Measurements from ENCODE around the gene HAGHL. TPM values are rescaled to one million over a fixed set of nuclear protein-coding genes. Genes with fewer than 3 reads are reported as not detected.
A peak's percentile ranks its signal among the peaks of the same experiment; 100 is the strongest.

The HAGHL gene
- total and polyA plus RNA-seq, 2 experiments from 2014 or later = 21.6 to 35.3 TPM

DNA sequence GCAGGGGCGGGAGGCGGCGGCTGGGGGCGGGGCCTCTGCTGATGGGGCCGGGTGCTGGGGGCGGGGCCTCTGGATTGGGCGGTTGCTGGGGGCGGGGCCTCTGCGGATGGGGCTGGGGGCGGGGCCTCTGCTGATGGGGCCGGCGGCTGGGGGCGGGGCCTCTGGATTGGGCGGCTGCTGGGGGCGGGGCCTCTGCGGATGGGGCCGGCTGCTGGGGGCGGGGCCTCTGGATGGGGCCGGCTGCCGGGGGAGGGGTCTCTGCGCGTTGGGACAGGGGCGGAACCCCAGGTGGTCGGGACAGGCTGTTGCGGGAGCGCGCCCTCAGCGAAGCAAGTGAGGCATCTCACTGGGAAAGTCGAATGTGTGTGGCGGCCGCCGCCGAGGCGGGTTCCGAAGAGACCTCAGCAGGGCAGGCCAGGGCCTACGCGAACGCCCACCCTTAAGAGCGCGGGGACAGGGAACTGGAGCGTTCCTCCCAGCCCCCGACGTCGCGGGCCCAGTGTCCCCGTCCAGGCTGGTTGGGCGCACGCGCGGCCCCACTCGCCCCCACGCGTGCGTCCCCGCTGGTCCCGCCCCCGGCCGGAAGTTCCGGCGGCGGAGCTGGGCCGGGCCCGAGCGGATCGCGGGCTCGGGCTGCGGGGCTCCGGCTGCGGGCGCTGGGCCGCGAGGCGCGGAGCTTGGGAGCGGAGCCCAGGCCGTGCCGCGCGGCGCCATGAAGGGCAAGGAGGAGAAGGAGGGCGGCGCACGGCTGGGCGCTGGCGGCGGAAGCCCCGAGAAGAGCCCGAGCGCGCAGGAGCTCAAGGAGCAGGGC, 46.9 kb upstream of the HAGHL start, which contains the start of gene STUB1:
STUB1 (plus strand) TSS at position 597 of the 811 bp plus-strand sequence; CDS start at position 713, 116 bp downstream.
- H3K27me3 Mint-ChIP-seq (ENCODE audit: insufficient read depth, low read depth, poor library complexity) = peaks cover 27% of the 10 kb centered on the region
- Histone ChIP-seq H3K36me3 (ENCODE audit: insufficient read depth) (no peaks in the 10 kb centered on the region; the same call in 1 of the 2 replicates), H3F3A (replicated peaks; ENCODE audit: low read depth) (peaks cover 27% of the 10 kb centered on the region), H2AFZ (0 out of 2 replicates have a peak within 1 kb of the TSS, but pooled peaks have one; percentile 59), H3K79me2 (replicated peaks; ENCODE audit: insufficient read depth) (peaks cover 9% of the 10 kb centered on the region; the same call in 1 of the 2 replicates), H3K4me1 (ENCODE audit: insufficient read depth) (peaks cover 16% of the 10 kb centered on the region; the same call in 1 of the 2 replicates), H3K27ac (ENCODE audit: low read depth) (no peak within 1 kb of the TSS), H3K4me2 (peak within 1 kb of the TSS; percentile 86), H3K4me3 (peak within 1 kb of the TSS; percentile 71), H3K27me3 (ENCODE audit: insufficient read depth) (no peaks in the 10 kb centered on the region), H4K20me1 (replicated peaks; ENCODE audit: insufficient read depth) (peaks cover 14% of the 10 kb centered on the region; the same call in 1 of the 2 replicates), H3K9me2 (ENCODE audit: insufficient read depth) (no peaks in the 10 kb centered on the region)
- ATAC-seq (peak; percentile 5), DNase-seq (ENCODE audit: low spot score) (peak; percentile 95)
- peaks cover 24% of the 10 kb centered on the region for H3K36me3 Mint-ChIP-seq (ENCODE audit: low read depth)
- H3K4me3 Mint-ChIP-seq = peak within 1 kb of the TSS; percentile 84
- H3K9me3 Mint-ChIP-seq = no peaks in the 10 kb centered on the region; the same call in 1 of the 3 replicates
- TF ChIP-seq ZNF114 (CRISPR knock-in tag; IDR thresholded peaks at IDR 0.05) (no peak), EZH2phosphoT487 (IDR thresholded peaks at IDR 0.05; ENCODE audit: unreplicated experiment) (no peak), POLR2AphosphoS5 (IDR thresholded peaks at IDR 0.05; ENCODE audit: low read depth) (peak; percentile 77)
- peaks cover 28% of the 10 kb centered on the region for H3K4me1 Mint-ChIP-seq
- H3K27ac Mint-ChIP-seq = peak within 1 kb of the TSS; percentile 59

DNA sequence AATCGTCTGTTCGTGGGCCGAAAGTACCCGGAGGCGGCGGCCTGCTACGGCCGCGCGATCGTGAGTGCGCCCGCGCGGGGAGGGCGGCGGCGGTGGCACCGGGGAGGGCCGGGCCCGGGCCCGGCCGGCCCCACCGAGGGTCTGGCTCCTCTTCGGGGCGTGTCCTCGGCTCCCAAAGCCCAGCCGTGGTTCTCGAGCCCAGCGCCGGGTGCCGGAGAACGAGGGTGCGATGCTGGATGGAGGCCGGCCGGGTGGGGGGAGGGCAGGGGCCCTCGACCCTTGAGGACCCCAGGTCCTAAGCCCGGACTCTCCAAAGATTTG, 46.3 kb upstream of the HAGHL start:
- H3K4me1 Mint-ChIP-seq = peaks cover 26% of the 10 kb centered on the region
- Histone ChIP-seq H3K36me3 (ENCODE audit: insufficient read depth) (no peaks in the 10 kb centered on the region; the same call in 1 of the 2 replicates), H3K4me1 (ENCODE audit: insufficient read depth) (peaks cover 16% of the 10 kb centered on the region; the same call in 1 of the 2 replicates), H3K9me2 (ENCODE audit: insufficient read depth) (no peaks in the 10 kb centered on the region), H3K79me2 (replicated peaks; ENCODE audit: insufficient read depth) (peaks cover 9% of the 10 kb centered on the region; the same call in 1 of the 2 replicates), H3K27me3 (ENCODE audit: insufficient read depth) (no peaks in the 10 kb centered on the region), H2AFZ (no peak overlapping the region), H3K4me2 (peak overlapping the region; percentile 86), H4K20me1 (replicated peaks; ENCODE audit: insufficient read depth) (peaks cover 14% of the 10 kb centered on the region; the same call in 1 of the 2 replicates), H3K4me3 (peak overlapping the region; percentile 71), H3F3A (replicated peaks; ENCODE audit: low read depth) (peaks cover 27% of the 10 kb centered on the region), H3K27ac (ENCODE audit: low read depth) (no peak overlapping the region)
- TF ChIP-seq JUNB (IDR thresholded peaks at IDR 0.05; ENCODE audit: unreplicated experiment) = no peak
- no peaks in the 10 kb centered on the region; the same call in 1 of the 3 replicates for H3K9me3 Mint-ChIP-seq
- H3K36me3 Mint-ChIP-seq (ENCODE audit: low read depth) = peaks cover 24% of the 10 kb centered on the region
- H3K4me3 Mint-ChIP-seq = peak overlapping the region; percentile 84
- no peak for ATAC-seq
- H3K27ac Mint-ChIP-seq = no peak overlapping the region; the same call in 1 of the 2 replicates
- H3K27me3 Mint-ChIP-seq (ENCODE audit: insufficient read depth, low read depth, poor library complexity) = peaks cover 23% of the 10 kb centered on the region
- no peak for DNase-seq (ENCODE audit: low spot score)

DNA sequence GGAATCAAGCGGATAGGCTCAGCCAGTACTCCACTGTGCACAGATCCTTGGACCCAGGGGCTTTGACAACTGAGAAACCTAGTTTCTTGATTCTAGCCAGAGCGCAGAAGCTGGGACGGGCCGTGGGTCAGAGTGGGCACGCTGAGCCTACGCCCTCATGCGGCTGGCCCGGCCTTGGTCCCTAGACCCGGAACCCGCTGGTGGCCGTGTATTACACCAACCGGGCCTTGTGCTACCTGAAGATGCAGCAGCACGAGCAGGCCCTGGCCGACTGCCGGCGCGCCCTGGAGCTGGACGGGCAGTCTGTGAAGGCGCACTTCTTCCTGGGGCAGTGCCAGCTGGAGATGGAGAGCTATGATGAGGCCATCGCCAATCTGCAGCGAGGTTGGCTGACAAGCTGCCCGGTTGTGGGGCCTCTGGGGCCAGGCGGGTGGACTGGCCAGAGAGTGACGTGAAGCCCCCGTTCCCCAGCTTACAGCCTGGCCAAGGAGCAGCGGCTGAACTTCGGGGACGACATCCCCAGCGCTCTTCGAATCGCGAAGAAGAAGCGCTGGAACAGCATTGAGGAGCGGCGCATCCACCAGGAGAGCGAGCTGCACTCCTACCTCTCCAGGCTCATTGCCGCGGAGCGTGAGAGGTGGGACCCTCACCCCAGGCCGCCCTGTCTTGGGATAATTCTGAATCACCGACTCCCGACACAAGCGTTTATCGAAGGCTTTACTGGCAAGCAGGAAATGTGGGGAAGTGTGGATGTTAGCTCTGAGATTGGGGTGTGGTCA, 45.8 kb upstream of the HAGHL start:
- peaks cover 26% of the 10 kb centered on the region for H3K4me1 Mint-ChIP-seq
- ATAC-seq (no peak), DNase-seq (ENCODE audit: low spot score) (peak; percentile 66)
- H2AFZ ChIP-seq = no peak overlapping the region
- peaks cover 9% of the 10 kb centered on the region; the same call in 1 of the 2 replicates for H3K79me2 ChIP-seq (replicated peaks; ENCODE audit: insufficient read depth)
- no peak overlapping the region; the same call in 1 of the 2 replicates for H3K27ac Mint-ChIP-seq
- H3K27me3 Mint-ChIP-seq (ENCODE audit: insufficient read depth, low read depth, poor library complexity) = peaks cover 23% of the 10 kb centered on the region
- H3K36me3 Mint-ChIP-seq (ENCODE audit: low read depth) = peaks cover 28% of the 10 kb centered on the region
- peaks cover 14% of the 10 kb centered on the region; the same call in 1 of the 2 replicates for H4K20me1 ChIP-seq (replicated peaks; ENCODE audit: insufficient read depth)
- H3K4me2 ChIP-seq = peak overlapping the region; percentile 86
- H3K4me1 ChIP-seq (ENCODE audit: insufficient read depth) = peaks cover 16% of the 10 kb centered on the region; the same call in 1 of the 2 replicates
- H3K4me3 ChIP-seq = peak overlapping the region; percentile 71
- peaks cover 26% of the 10 kb centered on the region for H3F3A ChIP-seq (replicated peaks; ENCODE audit: low read depth)
- H3K4me3 Mint-ChIP-seq = peak overlapping the region; percentile 84
- no peaks in the 10 kb centered on the region; the same call in 1 of the 2 replicates for H3K36me3 ChIP-seq (ENCODE audit: insufficient read depth)
- H3K9me3 Mint-ChIP-seq = no peaks in the 10 kb centered on the region; the same call in 1 of the 3 replicates
- H3K27me3 ChIP-seq (ENCODE audit: insufficient read depth) = no peaks in the 10 kb centered on the region
- no peak overlapping the region for H3K27ac ChIP-seq (ENCODE audit: low read depth)
- H3K9me2 ChIP-seq (ENCODE audit: insufficient read depth) = no peaks in the 10 kb centered on the region
- TF ChIP-seq, protein P1, sequence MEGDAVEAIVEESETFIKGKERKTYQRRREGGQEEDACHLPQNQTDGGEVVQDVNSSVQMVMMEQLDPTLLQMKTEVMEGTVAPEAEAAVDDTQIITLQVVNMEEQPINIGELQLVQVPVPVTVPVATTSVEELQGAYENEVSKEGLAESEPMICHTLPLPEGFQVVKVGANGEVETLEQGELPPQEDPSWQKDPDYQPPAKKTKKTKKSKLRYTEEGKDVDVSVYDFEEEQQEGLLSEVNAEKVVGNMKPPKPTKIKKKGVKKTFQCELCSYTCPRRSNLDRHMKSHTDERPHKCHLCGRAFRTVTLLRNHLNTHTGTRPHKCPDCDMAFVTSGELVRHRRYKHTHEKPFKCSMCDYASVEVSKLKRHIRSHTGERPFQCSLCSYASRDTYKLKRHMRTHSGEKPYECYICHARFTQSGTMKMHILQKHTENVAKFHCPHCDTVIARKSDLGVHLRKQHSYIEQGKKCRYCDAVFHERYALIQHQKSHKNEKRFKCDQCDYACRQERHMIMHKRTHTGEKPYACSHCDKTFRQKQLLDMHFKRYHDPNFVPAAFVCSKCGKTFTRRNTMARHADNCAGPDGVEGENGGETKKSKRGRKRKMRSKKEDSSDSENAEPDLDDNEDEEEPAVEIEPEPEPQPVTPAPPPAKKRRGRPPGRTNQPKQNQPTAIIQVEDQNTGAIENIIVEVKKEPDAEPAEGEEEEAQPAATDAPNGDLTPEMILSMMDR (conservative IDR thresholded peaks at IDR 0.05; ENCODE audit: low read depth in 2 of 2) = peak in 1 of 2 experiments; percentile 30; a peak in 3 of 4 replicates
- TF ChIP-seq POLR2AphosphoS5 (IDR thresholded peaks at IDR 0.05; ENCODE audit: low read depth) = peak; percentile 29; the same call in 1 of the 2 replicates
- no peak for TF ChIP-seq EZH2phosphoT487 (IDR thresholded peaks at IDR 0.05; ENCODE audit: unreplicated experiment)
